ENCODE results near the gene ATP6V0A1.
A peak's percentile ranks its signal among the peaks of the same experiment; 100 is the strongest.

The ATP6V0A1 gene

GRCh38 chr17:42458497-42459255, at the start of gene ATP6V0A1:
TSS of gene ATP6V0A1 (plus strand) at chr17:42458878. CDS start at chr17:42460895, 2,017 bp downstream.
- TF ChIP-seq OSR1 (CRISPR knock-in tag; IDR thresholded peaks at IDR 0.05), result no peak
- no peak for TF ChIP-seq TCF4 (CRISPR knock-in tag; IDR thresholded peaks at IDR 0.05; ENCODE audit: borderline replicate concordance)
- no peak for TF ChIP-seq ARNTL (CRISPR knock-in tag; IDR thresholded peaks at IDR 0.05; ENCODE audit: borderline replicate concordance, low read depth)
- no peak for TF ChIP-seq GLIS3 (CRISPR knock-in tag; IDR thresholded peaks at IDR 0.05)
- peak; percentile 95 for ATAC-seq

- peak; percentile 66 for ATAC-seq
- TF ChIP-seq ZNF8 (CRISPR knock-in tag; IDR thresholded peaks at IDR 0.05) (no peak), GLIS3 (CRISPR knock-in tag; IDR thresholded peaks at IDR 0.05) (no peak), ZFP30 (CRISPR knock-in tag; IDR thresholded peaks at IDR 0.05) (no peak), PATZ1 (CRISPR knock-in tag; IDR thresholded peaks at IDR 0.05; ENCODE audit: borderline replicate concordance) (no peak), ZC3H10 (CRISPR knock-in tag; IDR thresholded peaks at IDR 0.05) (no peak), ISL1 (CRISPR knock-in tag; IDR thresholded peaks at IDR 0.05) (no peak), ZNF70 (CRISPR knock-in tag; IDR thresholded peaks at IDR 0.05) (no peak), CREB5 (CRISPR knock-in tag; IDR thresholded peaks at IDR 0.05; ENCODE audit: low read depth) (no peak), TOX (CRISPR knock-in tag; IDR thresholded peaks at IDR 0.05; ENCODE audit: borderline replicate concordance) (no peak), POU6F1 (CRISPR knock-in tag; IDR thresholded peaks at IDR 0.05; ENCODE audit: borderline replicate concordance, low read depth) (no peak), CSDC2 (CRISPR knock-in tag; IDR thresholded peaks at IDR 0.05) (no peak), TSHZ2 (CRISPR knock-in tag; IDR thresholded peaks at IDR 0.05) (no peak), PPARA (CRISPR knock-in tag; IDR thresholded peaks at IDR 0.05; ENCODE audit: borderline replicate concordance) (no peak), SNAI2 (CRISPR knock-in tag; IDR thresholded peaks at IDR 0.05) (no peak), CSRNP3 (CRISPR knock-in tag; IDR thresholded peaks at IDR 0.05) (no peak), ARNTL (CRISPR knock-in tag; IDR thresholded peaks at IDR 0.05; ENCODE audit: borderline replicate concordance, low read depth) (no peak), ESRRG (CRISPR knock-in tag; IDR thresholded peaks at IDR 0.05) (no peak), BACH2 (CRISPR knock-in tag; IDR thresholded peaks at IDR 0.05; ENCODE audit: borderline replicate concordance) (no peak)
Measured at GRCh38 chr17:42409523-42410318, 49.0 kb upstream of the ATP6V0A1 start.

All from SK-N-SH treated with all-trans-retinoic acid at 6 μM for 48 hours (cell line).